Inferior parietal cortex (tissue), 1 donor: Measurements from ENCODE around the gene GRID1.

Experiments
- DNase-seq: peaks from one replicate; pipeline ENCODE4 v3.0.0-alpha.2; 2016; ENCODE audit errors: extremely low spot score

GRID1 gene

GRCh38 chr10:86354761-86355540, 11.6 kb downstream of the GRID1 start:
- DNase-seq, result no peak

DNA sequence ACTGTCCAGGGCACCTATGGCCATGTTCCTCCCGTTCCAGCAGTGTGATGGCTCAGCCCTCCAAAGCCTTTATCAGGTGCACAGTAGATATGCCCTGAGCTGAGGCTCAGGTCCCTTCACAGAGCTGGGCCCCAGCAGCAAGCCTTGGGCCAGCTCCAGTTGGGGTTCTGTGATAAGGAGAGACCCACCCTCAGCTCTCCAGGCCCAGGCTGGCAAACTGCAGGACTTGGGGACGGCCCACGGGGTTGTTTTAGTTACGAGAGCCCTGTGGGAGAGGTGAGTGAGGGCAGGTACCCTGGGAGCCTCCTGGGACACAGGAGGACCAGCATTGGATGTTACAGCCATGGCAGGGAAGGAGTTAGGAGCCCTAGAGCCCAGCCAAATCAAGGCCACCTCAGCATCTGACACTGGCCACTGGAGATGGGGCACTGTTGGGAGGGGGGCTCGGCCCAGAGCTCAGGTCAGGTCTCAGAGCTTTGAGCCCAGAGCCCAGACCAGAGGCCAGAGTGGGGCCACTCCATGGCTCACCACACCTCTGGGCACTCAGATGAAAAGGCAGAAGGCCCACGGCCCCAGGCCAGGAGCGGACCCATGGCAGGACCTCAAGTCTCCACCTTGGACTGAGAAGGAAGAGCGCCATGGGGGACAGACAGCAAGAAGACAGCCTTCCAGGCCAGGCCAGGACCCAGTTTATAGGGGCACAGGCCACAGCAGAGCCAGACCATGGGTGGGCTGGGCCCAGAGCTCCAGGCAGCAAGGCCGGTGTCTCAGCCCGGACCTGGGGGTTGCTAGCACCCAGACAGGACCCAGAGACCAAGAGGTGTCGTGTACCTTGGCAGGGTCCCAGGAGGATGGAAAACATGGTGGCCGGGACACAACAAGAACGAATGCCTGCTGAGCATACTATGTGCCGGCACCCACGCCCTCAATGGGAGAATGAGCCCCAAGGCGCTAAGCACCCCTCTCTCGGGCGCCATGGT, 12.8 kb downstream of the GRID1 start:
- no peak for DNase-seq

- DNase-seq, result no peak
Measured at GRCh38 chr10:86350897-86351296, 15.7 kb downstream of the GRID1 start.

- DNase-seq, result no peak
Measured at GRCh38 chr10:86349940-86350630, 16.5 kb downstream of the GRID1 start.

DNA sequence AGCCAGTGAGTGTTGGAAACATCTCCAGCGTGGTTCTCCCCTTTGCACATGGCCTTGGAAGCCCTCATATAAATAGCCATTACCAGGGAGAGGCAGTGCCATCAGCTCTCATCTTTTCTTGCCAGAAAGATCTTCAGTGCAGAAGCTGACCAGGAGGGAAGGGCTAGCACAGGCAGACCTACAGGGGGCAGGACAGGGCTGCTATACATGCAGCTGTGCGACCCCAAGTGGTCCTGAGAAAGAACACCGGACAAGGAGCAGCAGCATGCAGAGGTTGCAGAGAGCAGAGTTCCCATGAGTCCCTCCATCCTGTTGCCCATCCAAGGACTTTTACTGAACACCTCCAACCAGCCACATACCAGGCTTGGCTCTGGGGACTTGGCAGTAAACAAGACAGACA, 17.1 kb downstream of the GRID1 start:
- DNase-seq, result no peak

DNA sequence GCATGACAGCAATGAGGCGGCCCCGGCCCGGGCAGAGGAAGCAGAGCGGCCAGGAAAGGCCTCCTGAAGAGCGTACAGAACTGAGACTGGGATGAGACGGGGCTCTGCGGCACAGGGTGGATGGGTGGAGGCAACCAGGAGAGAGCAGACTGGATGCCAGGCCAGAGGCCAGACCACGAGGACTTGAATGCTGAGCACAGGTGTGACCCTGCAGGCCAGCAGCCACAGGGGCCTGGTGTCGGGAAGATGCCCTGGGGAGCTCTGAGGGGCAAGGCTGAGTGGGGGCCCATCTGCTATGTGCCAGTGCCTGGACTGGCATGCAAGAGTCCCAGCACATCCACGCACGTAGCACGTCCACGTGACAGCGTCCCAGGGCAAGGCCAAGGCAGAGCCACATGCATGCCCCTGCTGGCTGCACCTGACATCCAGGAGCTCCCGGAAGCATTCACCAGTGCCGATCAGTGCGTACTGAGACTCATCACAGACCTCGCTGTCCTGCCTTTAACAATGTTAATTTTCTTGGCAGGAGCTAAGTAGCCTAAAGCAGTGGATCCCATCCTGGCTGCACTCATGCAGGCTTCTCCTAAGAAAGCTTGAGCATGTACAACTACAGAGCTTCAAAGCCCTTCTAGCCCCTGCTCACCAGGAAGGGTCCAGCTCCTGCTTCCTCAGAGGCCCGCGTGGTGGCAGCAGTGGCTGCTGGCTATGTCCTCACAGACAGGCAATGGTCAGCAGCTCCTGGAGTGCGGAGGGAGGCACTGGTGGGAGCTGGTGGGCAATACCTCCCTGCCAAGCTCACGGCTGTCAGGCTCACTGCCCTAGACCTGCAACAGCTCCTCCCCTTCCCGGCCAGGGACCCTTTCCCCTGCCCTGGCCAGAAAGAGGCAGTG, 18.0 kb downstream of the GRID1 start:
- DNase-seq, result peak; percentile 53

- DNase-seq, result no peak
Measured at GRCh38 chr10:86347856-86348255, 18.7 kb downstream of the GRID1 start.

DNA sequence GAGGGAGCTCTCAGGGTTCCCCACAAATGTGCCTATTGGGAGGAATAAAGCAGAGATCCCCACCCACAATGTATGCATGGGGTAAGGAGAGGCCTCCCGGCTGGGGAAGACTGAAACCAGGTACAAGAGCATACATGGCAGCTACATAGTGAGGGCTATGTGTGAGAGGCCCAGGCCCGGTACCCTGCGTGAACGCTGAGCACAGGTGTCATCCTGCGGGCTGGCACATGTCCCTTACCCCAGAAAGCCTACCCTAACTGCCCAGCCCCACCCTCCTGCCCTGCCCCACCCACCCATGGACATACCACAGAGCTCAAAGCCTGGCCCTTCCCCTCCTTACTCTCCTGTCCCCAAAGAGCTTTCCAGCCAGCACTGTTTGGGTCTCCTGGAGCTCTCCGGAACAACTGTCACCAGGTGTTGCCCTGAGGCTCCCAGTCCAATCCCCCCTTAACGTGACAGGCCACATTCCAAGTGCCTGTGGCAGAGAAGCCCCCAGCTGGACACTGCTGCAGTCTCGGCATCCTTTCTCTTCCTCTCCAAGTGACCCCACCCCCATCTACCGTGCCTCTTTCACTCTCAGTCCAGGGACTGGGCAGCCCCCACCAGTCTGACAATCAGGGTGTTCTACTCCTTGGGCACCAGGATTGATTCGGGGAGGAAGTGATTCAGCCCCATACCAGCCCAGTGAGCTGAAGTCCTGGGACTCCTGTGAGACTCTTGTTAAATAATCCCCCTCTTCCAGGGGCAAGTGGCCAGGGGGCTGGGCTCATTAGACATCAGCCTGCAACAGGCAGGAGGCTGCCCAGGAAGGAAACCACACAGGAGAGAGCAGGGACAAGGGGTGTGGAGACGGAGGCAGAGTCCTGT, 19.6 kb downstream of the GRID1 start:
- DNase-seq, result no peak

GRCh38 chr10:86345859-86346798, 20.5 kb downstream of the GRID1 start:
- DNase-seq, result no peak

DNA sequence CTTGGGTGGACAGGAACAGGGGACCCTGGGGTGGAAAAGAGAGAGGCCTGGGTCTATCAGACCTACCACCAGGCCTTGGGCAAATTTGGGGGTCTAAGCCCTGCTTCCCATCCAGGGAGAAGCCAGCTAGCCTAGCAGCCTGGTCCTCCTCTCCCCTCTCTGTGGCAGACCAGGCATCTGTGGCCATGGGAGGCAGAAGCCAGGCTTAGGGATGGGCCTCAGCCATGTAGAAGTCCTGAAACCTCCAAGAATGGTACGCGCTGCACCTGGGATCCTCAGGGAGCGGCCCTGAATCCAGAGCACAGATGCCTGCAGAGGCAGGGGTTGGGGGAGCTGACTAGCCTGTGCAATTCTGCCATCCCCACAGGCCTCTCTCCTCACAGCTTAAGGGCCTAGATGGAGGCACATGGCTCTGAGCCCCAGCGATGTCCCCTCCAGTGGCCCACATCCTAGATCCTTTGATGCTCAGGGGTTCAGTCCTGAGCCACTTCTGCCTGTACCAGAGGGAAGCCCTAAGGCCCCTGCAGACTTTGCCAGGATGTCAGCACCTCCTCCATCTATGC, 21.2 kb downstream of the GRID1 start:
- DNase-seq, result no peak

GRCh38 chr10:86344714-86345161, 21.9 kb downstream of the GRID1 start:
- no peak for DNase-seq

DNA sequence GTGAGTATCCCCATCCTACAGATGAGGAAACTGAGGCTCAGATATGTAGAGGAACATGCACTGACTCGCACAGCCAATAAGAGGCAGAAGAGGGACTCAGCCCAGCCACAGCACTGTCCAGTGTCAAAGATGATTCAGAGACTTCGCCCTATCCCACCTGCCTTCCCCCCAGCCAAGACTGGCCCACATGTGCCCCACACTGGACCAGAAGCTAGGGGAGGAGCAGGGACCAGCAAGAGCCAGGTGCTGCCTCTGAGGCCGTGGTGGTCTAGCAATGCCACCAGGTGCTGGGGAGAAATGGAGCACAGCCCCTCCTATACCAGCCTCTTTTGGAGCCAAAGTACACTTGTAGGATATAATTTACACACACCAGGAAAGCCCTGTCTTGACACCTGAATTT, 22.3 kb downstream of the GRID1 start:
- DNase-seq, result no peak

GRCh38 chr10:86343761-86344160, 22.8 kb downstream of the GRID1 start:
- DNase-seq, result no peak

- no peak for DNase-seq
Measured at GRCh38 chr10:86342111-86342863, 24.3 kb downstream of the GRID1 start.

DNA sequence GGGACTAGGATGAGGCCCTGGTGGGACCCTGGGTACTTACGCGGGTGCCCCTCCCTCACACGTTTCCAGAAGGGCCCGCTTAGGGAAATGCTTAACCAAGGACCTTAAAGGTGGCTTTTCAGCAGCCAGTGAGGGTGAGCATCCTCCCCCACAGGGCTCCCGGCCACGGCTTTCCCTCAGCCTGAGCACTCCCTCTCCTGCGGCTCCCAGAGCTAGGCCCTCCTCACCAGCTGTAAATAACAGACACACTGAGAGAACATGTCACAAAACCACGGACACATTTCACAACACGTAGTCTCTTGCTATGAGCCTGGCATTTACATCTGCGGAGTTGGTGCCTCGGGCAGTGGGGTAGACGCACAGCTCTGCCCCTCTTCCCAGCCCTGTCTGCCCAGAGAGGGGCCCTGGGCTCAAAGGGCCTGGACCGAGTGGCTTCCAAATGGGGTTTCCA, 25.2 kb downstream of the GRID1 start:
- DNase-seq, result no peak

GRCh38 chr10:86340991-86341260, 25.7 kb downstream of the GRID1 start:
- DNase-seq, result no peak

GRCh38 chr10:86340176-86340990, 26.2 kb downstream of the GRID1 start:
- DNase-seq, result no peak
